ENCODE results near the gene OSGEP. TPM values are rescaled to one million over a fixed set of nuclear protein-coding genes. Genes with fewer than 3 reads are reported as not detected.

OSGEP gene
- total RNA-seq, 1 donor from 2014 or later: 35.7 TPM

DNA sequence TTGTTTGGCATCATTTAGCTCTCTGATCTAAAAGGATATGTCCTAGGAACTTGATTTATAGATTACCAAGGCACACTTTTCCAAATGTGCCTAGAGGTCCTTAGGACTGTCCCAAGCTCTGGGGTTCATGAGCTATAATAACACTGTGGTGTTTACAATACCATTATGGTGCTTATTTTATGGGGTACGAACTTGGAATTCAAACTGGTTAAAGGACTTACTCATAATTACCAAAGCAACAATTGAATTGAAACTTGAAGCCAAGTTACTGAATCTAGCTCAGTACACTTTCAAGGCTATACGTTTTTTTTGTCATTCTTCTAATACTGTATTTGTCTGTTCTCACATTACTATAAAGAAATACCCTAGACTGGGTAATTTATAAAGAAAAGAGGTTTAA is 31.7 kb downstream of the OSGEP start:
- no peak overlapping the region for H3K27ac Mint-ChIP-seq (ENCODE audit: unreplicated experiment)
- H3K36me3 Mint-ChIP-seq (ENCODE audit: unreplicated experiment): no peaks in the 10 kb centered on the region
- H3K27me3 Mint-ChIP-seq (ENCODE audit: unreplicated experiment): no peaks in the 10 kb centered on the region
- TF ChIP-seq, protein P1, sequence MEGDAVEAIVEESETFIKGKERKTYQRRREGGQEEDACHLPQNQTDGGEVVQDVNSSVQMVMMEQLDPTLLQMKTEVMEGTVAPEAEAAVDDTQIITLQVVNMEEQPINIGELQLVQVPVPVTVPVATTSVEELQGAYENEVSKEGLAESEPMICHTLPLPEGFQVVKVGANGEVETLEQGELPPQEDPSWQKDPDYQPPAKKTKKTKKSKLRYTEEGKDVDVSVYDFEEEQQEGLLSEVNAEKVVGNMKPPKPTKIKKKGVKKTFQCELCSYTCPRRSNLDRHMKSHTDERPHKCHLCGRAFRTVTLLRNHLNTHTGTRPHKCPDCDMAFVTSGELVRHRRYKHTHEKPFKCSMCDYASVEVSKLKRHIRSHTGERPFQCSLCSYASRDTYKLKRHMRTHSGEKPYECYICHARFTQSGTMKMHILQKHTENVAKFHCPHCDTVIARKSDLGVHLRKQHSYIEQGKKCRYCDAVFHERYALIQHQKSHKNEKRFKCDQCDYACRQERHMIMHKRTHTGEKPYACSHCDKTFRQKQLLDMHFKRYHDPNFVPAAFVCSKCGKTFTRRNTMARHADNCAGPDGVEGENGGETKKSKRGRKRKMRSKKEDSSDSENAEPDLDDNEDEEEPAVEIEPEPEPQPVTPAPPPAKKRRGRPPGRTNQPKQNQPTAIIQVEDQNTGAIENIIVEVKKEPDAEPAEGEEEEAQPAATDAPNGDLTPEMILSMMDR (IDR thresholded peaks at IDR 0.05): no peak
- peaks cover 5% of the 10 kb centered on the region for H3K4me1 Mint-ChIP-seq (ENCODE audit: unreplicated experiment)
- no peak for DNase-seq (ENCODE audit: extremely low spot score, unreplicated experiment)
- H3K9me3 Mint-ChIP-seq (ENCODE audit: unreplicated experiment): no peaks in the 10 kb centered on the region
- no peak overlapping the region for H3K4me3 Mint-ChIP-seq (ENCODE audit: unreplicated experiment)

DNA sequence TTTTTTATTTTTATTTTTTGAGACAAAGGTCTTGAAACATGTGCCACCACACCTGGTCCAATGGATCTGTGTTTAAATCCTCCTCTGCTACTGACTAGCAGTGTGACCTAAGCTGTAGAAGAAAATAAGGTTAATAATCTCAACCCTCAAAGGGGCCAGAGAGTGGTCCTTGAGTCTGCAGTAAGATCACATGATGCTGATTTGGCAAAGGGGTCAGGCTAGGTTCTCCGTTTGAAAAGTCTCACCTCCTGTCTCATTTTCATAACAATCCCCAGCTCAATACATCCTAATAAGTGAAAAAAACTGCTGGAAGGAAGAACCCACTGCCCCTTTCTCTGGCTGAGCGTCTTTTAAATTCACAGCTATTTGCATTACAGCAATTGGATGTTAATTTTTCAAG is 33.3 kb downstream of the OSGEP start:
- no peak for DNase-seq (ENCODE audit: extremely low spot score, unreplicated experiment)
- no peaks in the 10 kb centered on the region for H3K9me3 Mint-ChIP-seq (ENCODE audit: unreplicated experiment)
- TF ChIP-seq, protein P1 (IDR thresholded peaks at IDR 0.05): no peak
- no peaks in the 10 kb centered on the region for H3K36me3 Mint-ChIP-seq (ENCODE audit: unreplicated experiment)
- H3K27me3 Mint-ChIP-seq (ENCODE audit: unreplicated experiment): no peaks in the 10 kb centered on the region
- H3K4me1 Mint-ChIP-seq (ENCODE audit: unreplicated experiment): no peaks in the 10 kb centered on the region
- H3K27ac Mint-ChIP-seq (ENCODE audit: unreplicated experiment): no peak overlapping the region
- no peak overlapping the region for H3K4me3 Mint-ChIP-seq (ENCODE audit: unreplicated experiment)

DNA sequence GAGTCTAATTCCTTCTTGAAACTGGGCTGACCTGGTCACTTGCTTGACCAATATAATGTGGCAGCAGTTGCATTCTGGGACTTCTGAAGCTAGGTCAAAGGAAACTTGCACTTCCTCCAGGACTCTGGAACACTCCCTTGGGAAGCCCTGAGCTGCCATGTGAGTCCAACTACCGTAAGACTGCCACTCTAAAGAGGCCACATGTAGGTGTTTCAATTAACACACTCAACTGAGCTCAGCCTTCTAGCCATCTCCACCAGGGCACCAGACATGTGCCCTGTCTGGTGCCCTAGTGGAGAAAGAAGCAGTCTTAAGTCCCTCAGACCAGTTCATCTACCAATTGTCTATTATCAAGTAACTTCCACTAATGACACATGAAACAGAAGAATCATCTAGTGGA is 35.2 kb downstream of the OSGEP start:
- H3K9me3 Mint-ChIP-seq (ENCODE audit: unreplicated experiment): no peaks in the 10 kb centered on the region
- H3K27me3 Mint-ChIP-seq (ENCODE audit: unreplicated experiment): no peaks in the 10 kb centered on the region
- no peak for DNase-seq (ENCODE audit: extremely low spot score, unreplicated experiment)
- H3K4me3 Mint-ChIP-seq (ENCODE audit: unreplicated experiment): no peak overlapping the region
- H3K4me1 Mint-ChIP-seq (ENCODE audit: unreplicated experiment): no peaks in the 10 kb centered on the region
- TF ChIP-seq, protein P1 (IDR thresholded peaks at IDR 0.05): no peak
- no peak overlapping the region for H3K27ac Mint-ChIP-seq (ENCODE audit: unreplicated experiment)
- H3K36me3 Mint-ChIP-seq (ENCODE audit: unreplicated experiment): no peaks in the 10 kb centered on the region

DNA sequence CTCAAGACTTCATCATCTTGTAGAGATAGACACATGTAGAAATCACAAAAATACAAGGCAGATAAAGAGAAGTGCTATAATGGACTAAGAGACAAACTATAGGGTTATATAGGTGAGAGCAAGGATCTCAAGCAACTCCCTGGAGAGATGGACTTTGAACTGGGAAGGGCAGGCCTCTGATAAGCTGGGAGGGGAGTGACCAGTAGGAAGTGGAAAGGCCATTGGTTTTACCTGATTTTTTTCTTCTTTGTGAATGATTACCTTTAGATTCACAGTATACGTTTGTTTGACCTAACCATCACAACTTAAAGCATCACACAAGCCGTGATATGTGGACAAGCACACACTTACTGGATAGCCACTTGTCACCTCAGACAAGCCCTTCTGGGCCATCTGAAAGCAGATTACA is 36.1 kb downstream of the OSGEP start:
- Mint-ChIP-seq H3K27me3 (ENCODE audit: unreplicated experiment) (no peaks in the 10 kb centered on the region), H3K4me3 (ENCODE audit: unreplicated experiment) (no peak overlapping the region), H3K27ac (ENCODE audit: unreplicated experiment) (no peak overlapping the region)

DNA sequence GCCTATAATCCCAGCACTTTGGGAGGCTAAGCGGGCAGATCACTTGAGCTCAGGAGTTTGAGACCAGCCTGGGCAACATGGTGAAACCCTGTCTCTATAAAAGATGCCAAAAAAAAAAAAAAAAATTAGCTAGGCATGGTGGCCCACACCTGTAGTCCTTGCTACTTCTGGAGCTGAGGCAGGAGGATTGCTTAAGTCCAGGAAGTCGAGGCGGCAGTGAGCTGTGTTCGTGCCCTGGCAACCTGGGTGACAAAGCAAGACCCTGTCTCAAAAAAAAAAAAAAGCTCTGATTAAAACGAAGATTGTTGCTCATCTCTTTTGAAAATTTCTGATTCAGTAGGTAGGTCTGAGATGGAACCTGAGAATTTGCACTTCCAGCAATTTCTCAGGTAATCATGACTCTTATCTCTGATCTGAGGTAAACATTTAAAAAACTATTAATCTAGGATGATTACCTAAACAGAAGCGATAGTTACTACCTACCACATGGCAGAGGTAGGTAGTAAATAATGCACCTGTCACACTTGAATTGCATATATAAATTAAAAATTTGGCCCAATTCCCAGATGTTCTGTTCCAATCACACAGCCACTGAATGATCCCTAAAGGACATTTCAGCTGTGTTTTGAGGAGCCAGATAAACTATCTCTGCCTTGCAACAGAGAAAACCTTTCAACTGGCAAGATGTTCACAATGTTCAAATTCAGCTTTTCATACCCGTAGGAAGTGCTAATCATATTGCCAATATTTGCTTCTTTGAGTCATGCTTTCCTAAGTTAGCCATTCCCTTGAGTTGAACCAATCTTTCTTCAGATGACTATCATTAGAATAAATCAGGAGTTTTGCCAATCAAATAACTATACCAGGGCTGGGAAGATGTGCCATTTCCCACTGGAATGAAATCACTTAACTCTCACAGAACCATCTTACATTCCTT is 37.1 kb downstream of the OSGEP start:
- Mint-ChIP-seq H3K27ac (ENCODE audit: unreplicated experiment) (no peak overlapping the region), H3K36me3 (ENCODE audit: unreplicated experiment) (no peaks in the 10 kb centered on the region), H3K4me1 (ENCODE audit: unreplicated experiment) (peaks cover 7% of the 10 kb centered on the region), H3K27me3 (ENCODE audit: unreplicated experiment) (no peaks in the 10 kb centered on the region), H3K4me3 (ENCODE audit: unreplicated experiment) (no peak overlapping the region), H3K9me3 (ENCODE audit: unreplicated experiment) (no peaks in the 10 kb centered on the region)
- TF ChIP-seq, protein P1 (IDR thresholded peaks at IDR 0.05): no peak
- no peak for DNase-seq (ENCODE audit: extremely low spot score, unreplicated experiment)

More for the DNA sequence above, 36.1 kb downstream of the OSGEP start:
- DNase-seq (ENCODE audit: extremely low spot score, unreplicated experiment): no peak
- peaks cover 4% of the 10 kb centered on the region for H3K4me1 Mint-ChIP-seq (ENCODE audit: unreplicated experiment)
- no peaks in the 10 kb centered on the region for H3K9me3 Mint-ChIP-seq (ENCODE audit: unreplicated experiment)
- H3K36me3 Mint-ChIP-seq (ENCODE audit: unreplicated experiment): no peaks in the 10 kb centered on the region
- TF ChIP-seq, protein P1 (IDR thresholded peaks at IDR 0.05): no peak
